HL-60 (cell line): ENCODE results near the gene KDM4C.

Experiments
- CTCF ChIP-seq: IDR thresholded peaks from one replicate; pipeline ENCODE4 v1.5.1; 2011; ENCODE audit warnings: low read length, control low read depth, inconsistent platforms; ENCODE audit not compliant: insufficient read depth
- REST ChIP-seq: IDR thresholded peaks from 2 replicates; pipeline ENCODE4 v1.6.1; 2012; ENCODE audit warnings: low read depth; ENCODE audit not compliant: insufficient replicate concordance
- SPI1 ChIP-seq: IDR thresholded peaks from 2 replicates; pipeline ENCODE4 v1.6.1; 2012; ENCODE audit warnings: low read depth, mild to moderate bottlenecking, borderline replicate concordance

DNA sequence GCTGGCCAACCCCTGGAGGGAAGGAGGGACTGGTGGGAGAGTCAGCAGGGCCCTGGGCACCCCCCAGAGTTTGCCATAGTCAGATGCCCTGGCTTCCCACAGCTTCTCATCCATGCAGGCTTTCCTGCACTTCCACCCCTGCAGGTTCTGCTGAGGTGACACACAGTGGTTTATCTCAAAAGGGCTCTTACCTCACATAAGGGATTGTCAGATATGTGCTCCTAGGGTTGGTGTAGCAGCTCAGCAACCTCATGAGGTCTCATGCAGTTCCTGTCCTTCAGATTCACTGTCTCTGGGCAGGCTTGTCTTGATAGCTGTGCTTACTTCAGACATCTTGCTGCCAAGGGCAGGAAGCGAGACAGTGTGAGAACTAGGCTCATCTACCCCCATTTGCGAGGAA, 143.4 kb downstream of the KDM4C start:
- TF ChIP-seq CTCF (no peak), REST (no peak), SPI1 (no peak)
